Suppressor macrophage treated with lipopolysaccharide for 4 hours (primary cell): Measurements from ENCODE around the gene NAV2.

Experiments used
- DNase-seq: peaks from one replicate; pipeline ENCODE4 v3.0.0-alpha.2; 2020

Gene NAV2

GRCh38 chr11:19747634-19748033 is 35.0 kb downstream of the NAV2 start:
- no peak for DNase-seq

DNA sequence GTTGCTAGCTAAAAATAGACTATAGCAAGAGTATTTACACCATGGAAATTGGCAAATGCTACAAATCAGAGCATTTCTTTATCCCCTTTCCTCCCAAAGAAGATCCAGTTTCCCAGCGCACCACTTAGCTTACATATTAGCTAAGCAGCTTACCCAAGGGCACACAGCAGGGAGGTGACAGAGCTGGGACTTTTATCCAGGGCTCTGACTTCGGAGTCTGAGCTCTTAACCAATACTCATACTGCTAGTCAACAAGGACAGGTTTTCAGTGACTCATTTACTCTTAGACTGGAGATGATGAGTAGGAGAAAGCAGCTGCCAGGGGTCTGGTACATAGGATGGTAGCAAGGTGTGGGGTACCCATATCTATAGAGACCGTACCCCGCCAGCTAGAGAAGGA is 38.4 kb downstream of the NAV2 start:
- no peak for DNase-seq

- DNase-seq: no peak
Measured at GRCh38 chr11:19753451-19754106, 40.9 kb downstream of the NAV2 start.

- DNase-seq: no peak
Measured at GRCh38 chr11:19756675-19757475, 44.2 kb downstream of the NAV2 start.

DNA sequence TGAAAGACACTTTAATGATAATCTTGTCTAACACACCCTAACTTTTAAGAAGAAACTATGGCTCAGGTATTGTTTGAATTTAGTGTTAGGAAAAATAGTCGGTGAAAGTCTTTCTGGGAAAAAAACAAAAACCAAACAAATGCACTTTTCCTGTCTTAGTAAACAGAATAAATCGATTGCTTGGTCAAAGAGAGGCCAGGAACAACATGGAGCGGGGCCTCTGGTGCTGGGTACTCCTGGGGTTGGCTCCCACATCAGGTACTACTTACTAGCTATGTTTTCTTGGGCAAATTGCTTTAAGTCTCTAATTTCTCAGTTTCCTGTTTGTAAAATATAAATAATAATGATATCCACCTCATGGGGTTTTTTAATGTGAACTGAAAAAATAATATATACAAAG is 46.8 kb downstream of the NAV2 start:
- no peak for DNase-seq

- no peak for DNase-seq
Measured at GRCh38 chr11:19762266-19762665, 49.6 kb downstream of the NAV2 start.

DNA sequence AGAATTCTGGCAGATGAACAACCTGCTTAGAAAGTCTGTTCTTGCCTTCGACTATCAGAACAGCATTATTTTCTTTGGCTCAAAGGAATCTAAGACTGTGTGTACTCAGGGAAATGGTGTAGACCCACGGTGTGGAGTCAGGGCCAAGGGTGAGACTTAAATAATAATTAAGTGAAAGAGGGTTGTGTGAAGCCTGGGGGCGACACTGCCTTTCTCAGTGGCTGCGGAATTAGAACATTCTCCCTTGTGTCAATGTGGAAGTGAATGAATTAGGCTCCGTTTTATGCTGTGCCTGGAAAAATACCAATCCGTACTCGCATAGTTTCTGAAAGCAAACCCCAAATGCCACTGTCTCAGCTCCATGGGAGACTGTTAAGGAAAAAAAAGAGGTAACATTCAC is 50.7 kb downstream of the NAV2 start:
- DNase-seq: no peak

- DNase-seq: no peak
Measured at GRCh38 chr11:19766206-19766605, 53.6 kb downstream of the NAV2 start.

- no peak for DNase-seq
Measured at GRCh38 chr11:19766810-19767209, 54.2 kb downstream of the NAV2 start.

DNA sequence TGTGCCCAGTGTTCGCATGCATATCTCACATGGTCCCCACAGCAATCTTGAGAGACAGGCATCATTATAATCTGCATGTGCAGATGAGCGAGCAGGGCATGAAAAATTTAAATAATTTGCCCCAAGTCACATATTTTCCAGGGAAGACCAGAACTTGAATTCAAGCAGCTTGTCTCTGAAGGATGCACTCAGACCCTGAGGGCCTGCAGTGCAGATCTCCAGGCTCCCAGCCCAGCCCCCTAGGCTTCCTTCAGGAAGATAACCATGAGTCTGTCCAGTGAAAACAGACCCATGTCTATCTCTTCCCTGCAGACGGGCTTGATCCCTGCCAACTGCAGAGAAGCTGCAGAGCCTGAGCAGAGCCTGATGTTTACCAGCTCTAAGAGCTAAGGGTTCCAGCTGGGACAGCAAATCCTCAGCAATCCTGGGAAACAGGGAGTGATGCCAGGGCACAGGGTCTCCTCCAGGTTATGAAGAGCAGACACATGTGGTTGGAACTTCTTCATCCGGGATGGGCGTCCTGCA is 55.1 kb downstream of the NAV2 start:
- no peak for DNase-seq

- DNase-seq: no peak
Measured at GRCh38 chr11:19768197-19768596, 55.6 kb downstream of the NAV2 start.

DNA sequence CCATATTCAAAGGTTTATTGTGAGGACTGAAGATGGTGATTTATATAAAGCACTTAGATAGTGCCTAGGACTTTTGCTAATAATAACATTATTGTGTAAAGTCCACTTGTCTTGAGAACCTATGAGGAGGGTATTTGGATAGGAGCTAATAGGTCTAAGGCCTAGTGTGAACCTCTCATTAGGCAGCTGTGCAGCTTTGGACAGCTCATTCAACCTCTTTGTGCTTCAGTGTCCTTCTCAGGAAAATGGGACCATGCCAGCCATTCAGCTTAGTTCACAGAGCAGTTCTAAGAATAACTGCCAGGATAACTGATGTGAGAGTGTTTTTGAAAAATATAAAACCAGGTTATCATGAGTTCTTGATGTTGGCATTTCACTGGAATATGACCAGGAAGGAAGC is 56.2 kb downstream of the NAV2 start:
- no peak for DNase-seq

- no peak for DNase-seq
Measured at GRCh38 chr11:19769820-19770219, 57.2 kb downstream of the NAV2 start.

GRCh38 chr11:19770277-19770676 is 57.6 kb downstream of the NAV2 start:
- no peak for DNase-seq

- no peak for DNase-seq
Measured at GRCh38 chr11:19771463-19771862, 58.8 kb downstream of the NAV2 start.

DNA sequence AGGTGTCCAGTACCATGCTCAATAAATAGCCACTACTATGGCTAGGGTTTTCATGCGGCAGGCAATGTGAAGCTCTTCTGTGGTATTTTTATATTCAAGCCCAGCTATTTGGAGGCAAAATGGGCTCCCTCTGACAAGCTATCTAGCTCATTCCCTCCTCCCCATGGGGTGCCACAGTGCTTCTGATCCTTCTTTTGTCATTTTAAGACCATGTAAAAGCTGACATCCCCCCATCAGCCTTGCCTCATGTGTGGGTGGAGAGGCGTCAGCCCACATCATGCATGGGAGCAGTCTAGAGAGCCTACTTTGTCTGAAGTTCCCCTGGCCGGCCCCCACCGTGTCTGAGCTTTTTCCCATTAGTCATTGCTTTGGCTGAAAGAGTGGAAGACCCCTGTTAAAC is 59.8 kb downstream of the NAV2 start:
- no peak for DNase-seq

DNA sequence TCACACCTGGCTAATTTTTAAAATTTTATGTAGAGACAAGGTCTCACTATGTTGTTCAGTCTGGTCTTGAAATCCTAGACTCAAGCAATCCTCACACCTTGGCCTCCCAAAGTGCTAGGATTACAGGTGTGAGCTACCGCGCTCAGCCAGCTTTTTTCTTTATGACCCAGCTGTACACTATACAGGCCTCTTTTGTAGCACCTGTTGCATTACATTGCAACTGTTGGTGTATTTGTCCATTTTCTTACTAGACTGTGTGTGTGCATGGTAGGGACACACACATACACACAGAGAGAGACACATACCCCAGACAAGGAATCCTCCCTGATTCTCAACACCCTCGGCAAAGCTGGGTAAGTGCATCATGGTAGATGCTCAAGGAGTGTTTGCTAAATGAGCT is 61.7 kb downstream of the NAV2 start:
- DNase-seq: no peak

DNA sequence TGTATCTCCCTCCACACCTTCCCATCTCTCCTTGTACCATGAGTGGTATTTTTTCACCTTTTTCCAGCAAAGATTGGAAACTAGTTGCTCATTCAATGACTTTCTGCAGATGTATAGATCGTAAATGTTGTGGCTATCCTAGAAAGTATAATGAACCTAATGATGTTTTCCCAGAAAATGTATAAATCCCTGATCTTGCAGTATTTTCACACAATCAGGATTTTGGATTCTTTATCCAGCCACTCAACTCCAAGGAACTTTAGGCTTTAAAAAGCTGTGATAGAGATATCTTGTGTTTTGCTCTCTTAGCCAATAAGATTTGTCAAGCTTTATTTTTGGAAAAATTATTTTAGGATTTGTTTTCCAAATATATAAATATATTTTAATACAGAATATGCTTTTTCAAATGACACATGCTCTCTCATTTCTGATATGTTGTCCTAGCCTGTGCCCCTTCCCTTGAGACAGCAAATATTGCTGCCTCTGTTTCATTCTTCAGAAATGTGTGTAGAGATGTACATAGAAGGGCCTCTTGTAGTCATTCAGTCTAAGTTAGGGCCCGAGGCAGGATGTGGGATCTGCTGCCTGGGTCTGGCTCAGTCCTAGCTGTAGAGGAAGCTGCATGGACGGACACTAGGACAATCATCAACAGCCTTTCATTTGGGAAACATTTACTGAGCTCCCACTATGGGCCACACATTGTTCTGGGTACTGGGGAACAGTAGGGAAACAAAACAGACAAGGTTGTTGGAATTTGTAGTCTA is 62.4 kb downstream of the NAV2 start:
- no peak for DNase-seq

DNA sequence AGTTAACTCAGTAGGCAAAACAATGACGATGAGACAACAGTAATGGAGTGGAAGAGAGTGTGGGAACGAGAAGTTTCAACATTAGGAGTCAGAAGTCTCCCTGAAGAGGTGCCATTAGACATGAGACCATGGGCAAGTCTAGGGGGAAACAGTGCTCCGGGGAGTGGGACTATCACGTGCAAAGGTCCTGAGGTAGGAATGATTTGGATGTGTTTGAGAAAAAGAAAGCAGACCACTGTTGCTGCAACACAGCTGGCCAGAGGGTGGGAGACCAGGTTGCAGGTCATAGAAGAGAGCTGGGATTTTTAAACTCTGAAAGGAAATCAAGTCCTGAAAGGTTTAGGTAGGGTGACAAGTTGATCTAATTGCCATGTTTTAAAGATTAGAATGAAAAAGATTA is 63.0 kb downstream of the NAV2 start:
- DNase-seq: no peak

DNA sequence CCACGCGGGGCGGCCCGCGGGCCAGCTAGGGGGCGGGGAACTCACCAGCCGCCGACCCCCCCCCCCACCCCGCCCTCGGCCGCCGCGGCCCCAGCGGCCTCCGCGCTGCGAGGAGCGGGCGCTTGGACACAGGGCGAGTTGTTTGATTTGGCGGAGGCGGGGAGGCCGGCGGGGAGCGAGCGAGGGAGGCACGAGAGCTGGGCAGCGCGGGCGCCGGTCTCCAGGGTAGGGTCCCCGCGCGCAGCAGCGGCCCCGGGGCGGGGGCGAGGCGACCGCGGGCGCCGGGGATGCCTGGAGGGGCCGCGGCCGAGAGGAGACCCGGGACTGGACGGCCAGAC is 64.4 kb downstream of the NAV2 start:
- DNase-seq: no peak

GRCh38 chr11:19777377-19778102 is 64.9 kb downstream of the NAV2 start:
- no peak for DNase-seq

GRCh38 chr11:19779740-19780139 is 67.1 kb downstream of the NAV2 start:
- no peak for DNase-seq

DNA sequence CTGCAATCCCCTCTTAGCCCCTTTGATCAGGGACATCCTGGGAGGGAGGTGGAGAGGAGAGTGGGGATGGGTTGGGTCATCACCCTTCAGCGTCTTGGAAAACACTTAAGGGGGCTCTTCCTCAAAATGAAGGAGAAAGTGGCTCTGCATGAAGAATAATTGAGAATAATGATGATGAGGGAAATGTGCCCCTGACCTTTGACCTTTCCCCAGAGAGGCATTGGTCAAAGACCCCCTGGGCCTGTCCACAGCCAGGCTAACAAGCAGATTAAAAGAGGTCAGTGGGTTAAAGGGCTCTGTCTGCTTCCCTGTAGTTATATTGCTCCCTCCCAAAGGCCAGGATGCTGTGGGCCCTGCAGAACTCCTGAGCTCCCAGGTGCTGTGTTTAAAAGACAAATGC is 68.7 kb downstream of the NAV2 start:
- no peak for DNase-seq
